Uterus (tissue), 2 donors: Measurements from ENCODE around the gene CHAD.

Source experiments
- POLR2A ChIP-seq, 2 donors: fragments of 450-650 bp; IDR thresholded peaks; one replicate each; pipeline ENCODE4 v1.6.1; 2016; ENCODE audit warnings: antibody characterized with exemption in 2 of 2, mild to moderate bottlenecking in 1 of 2, moderate library complexity in 1 of 2
- TF ChIP-seq, protein P1 (sequence below), 4 experiments: fragments of 200-600 bp in 2 of 4; fragments of 450-650 bp in 2 of 4; sonication (generic) in 2 of 4; IDR thresholded peaks; one replicate each; pipeline ENCODE4 v1.5.1; 2016 to 2019; ENCODE audit warnings: antibody characterized with exemption in 4 of 4, mild to moderate bottlenecking in 2 of 4, moderate library complexity in 1 of 4

DNA sequence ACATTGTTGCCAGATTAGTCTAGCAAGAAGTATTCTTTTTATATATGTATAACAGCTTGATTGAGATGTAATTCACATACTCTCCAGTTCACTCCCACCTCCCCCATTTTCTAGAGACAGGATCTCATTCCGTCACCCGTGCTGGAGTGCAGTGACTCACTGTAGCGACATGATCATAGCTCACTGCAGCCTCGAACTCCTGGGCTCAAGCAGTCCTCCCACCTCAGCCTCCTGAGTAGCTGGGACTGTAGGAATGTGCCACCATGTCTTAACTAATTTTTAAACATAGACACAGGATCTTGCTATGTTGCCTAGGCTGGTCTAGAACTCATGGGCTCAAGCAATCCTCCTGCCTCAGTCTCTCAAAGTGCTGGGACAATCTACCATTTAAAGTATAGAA, 6.7 kb upstream of the CHAD start:
- TF ChIP-seq, protein P1, sequence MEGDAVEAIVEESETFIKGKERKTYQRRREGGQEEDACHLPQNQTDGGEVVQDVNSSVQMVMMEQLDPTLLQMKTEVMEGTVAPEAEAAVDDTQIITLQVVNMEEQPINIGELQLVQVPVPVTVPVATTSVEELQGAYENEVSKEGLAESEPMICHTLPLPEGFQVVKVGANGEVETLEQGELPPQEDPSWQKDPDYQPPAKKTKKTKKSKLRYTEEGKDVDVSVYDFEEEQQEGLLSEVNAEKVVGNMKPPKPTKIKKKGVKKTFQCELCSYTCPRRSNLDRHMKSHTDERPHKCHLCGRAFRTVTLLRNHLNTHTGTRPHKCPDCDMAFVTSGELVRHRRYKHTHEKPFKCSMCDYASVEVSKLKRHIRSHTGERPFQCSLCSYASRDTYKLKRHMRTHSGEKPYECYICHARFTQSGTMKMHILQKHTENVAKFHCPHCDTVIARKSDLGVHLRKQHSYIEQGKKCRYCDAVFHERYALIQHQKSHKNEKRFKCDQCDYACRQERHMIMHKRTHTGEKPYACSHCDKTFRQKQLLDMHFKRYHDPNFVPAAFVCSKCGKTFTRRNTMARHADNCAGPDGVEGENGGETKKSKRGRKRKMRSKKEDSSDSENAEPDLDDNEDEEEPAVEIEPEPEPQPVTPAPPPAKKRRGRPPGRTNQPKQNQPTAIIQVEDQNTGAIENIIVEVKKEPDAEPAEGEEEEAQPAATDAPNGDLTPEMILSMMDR (IDR thresholded peaks at IDR 0.05) = no peak
- TF ChIP-seq POLR2A (IDR thresholded peaks at IDR 0.05) = no peak
